ENCODE data around the gene BMP3. TPM values are rescaled to one million over a fixed set of nuclear protein-coding genes. Genes with fewer than 3 reads are reported as not detected.
"Not testable (repeated sequence)": the region's sequence is repeated elsewhere in the genome, so short reads cannot be mapped to it uniquely, and the experiment has no call there.

Gene BMP3
- 0.10 TPM for polyA plus RNA-seq (2013, experiment 1 of 2)
- 0.25 TPM for polyA plus RNA-seq (2013, experiment 2 of 2)

GRCh38 chr4:81030061-81030980 lies at the start of gene BMP3:
TSS of gene BMP3 (plus strand) at chr4:81030708. CDS start at chr4:81031285, 577 bp downstream.
- Histone ChIP-seq H3K27me3 (ENCODE audit: insufficient read depth, low read length) (peaks cover 89% of the 10 kb centered on the region), H3K36me3 (ENCODE audit: insufficient read depth, low read length) (no peaks in the 10 kb centered on the region), H3K27ac (ENCODE audit: low read depth, low read length) (no peak within 1 kb of the TSS), H3K9ac (ENCODE audit: low read depth, low read length) (peak within 1 kb of the TSS; percentile 9; the same call in 1 of the 2 replicates), H3K4me3 (ENCODE audit: low read length) (peak within 1 kb of the TSS; percentile 74), H3K4me1 (ENCODE audit: insufficient read depth, low read length) (peaks cover 19% of the 10 kb centered on the region), H3K9me3 (ENCODE audit: insufficient read depth, low read depth, low read length) (no peaks in the 10 kb centered on the region)
- WGBS: 5% methylated on average over 41 of the region's 43 CpGs

- Histone ChIP-seq H3K27ac (ENCODE audit: low read depth, low read length) (no peak overlapping the region), H3K27me3 (ENCODE audit: insufficient read depth, low read length) (no peaks in the 10 kb centered on the region), H3K36me3 (ENCODE audit: insufficient read depth, low read length) (no peaks in the 10 kb centered on the region), H3K4me3 (ENCODE audit: low read length) (no peak overlapping the region), H3K9me3 (ENCODE audit: insufficient read depth, low read depth, low read length) (no peaks in the 10 kb centered on the region), H3K4me1 (ENCODE audit: insufficient read depth, low read length) (no peaks in the 10 kb centered on the region), H3K9ac (ENCODE audit: low read depth, low read length) (no peak overlapping the region)
Observed at GRCh38 chr4:80986011-80986410, 44.5 kb upstream of the BMP3 start.

- Histone ChIP-seq H3K4me1 (ENCODE audit: insufficient read depth, low read length) (no peaks in the 10 kb centered on the region), H3K9ac (ENCODE audit: low read depth, low read length) (no peak overlapping the region), H3K4me3 (ENCODE audit: low read length) (no peak overlapping the region), H3K36me3 (ENCODE audit: insufficient read depth, low read length) (no peaks in the 10 kb centered on the region), H3K9me3 (ENCODE audit: insufficient read depth, low read depth, low read length) (no peaks in the 10 kb centered on the region), H3K27me3 (ENCODE audit: insufficient read depth, low read length) (no peaks in the 10 kb centered on the region), H3K27ac (ENCODE audit: low read depth, low read length) (no peak overlapping the region)
- WGBS: 29% methylated on average over 2 of the region's 2 CpGs
Observed at GRCh38 chr4:80989921-80990544, 40.5 kb upstream of the BMP3 start.

GRCh38 chr4:80990851-80991250 lies 39.7 kb upstream of the BMP3 start:
- Histone ChIP-seq H3K4me3 (ENCODE audit: low read length) (no peak overlapping the region), H3K9ac (ENCODE audit: low read depth, low read length) (no peak overlapping the region), H3K9me3 (ENCODE audit: insufficient read depth, low read depth, low read length) (no peaks in the 10 kb centered on the region), H3K4me1 (ENCODE audit: insufficient read depth, low read length) (no peaks in the 10 kb centered on the region), H3K27me3 (ENCODE audit: insufficient read depth, low read length) (no peaks in the 10 kb centered on the region), H3K36me3 (ENCODE audit: insufficient read depth, low read length) (no peaks in the 10 kb centered on the region), H3K27ac (ENCODE audit: low read depth, low read length) (no peak overlapping the region)
- WGBS: 77% methylated on average over 2 of the region's 2 CpGs

- H3K36me3 ChIP-seq (ENCODE audit: insufficient read depth, low read length): no peaks in the 10 kb centered on the region
- WGBS: 85% methylated on average over 2 of the region's 3 CpGs
- H3K9me3 ChIP-seq (ENCODE audit: insufficient read depth, low read depth, low read length): no peaks in the 10 kb centered on the region
Observed at GRCh38 chr4:80999943-81000342, 30.6 kb upstream of the BMP3 start.

GRCh38 chr4:81003597-81004111 lies 26.9 kb upstream of the BMP3 start:
- 65% methylated on average over 1 of the region's 2 CpGs for WGBS
- H3K36me3 ChIP-seq (ENCODE audit: insufficient read depth, low read length): no peaks in the 10 kb centered on the region

More at GRCh38 chr4:80999943-81000342, 30.6 kb upstream of the BMP3 start:
- no peaks in the 10 kb centered on the region for H3K27me3 ChIP-seq (ENCODE audit: insufficient read depth, low read length)
- H3K9ac ChIP-seq (ENCODE audit: low read depth, low read length): no peak overlapping the region
- H3K27ac ChIP-seq (ENCODE audit: low read depth, low read length): no peak overlapping the region
- H3K4me1 ChIP-seq (ENCODE audit: insufficient read depth, low read length): no peaks in the 10 kb centered on the region
- H3K4me3 ChIP-seq (ENCODE audit: low read length): no peak overlapping the region

GRCh38 chr4:81007417-81007816 lies 23.1 kb upstream of the BMP3 start:
- Histone ChIP-seq H3K36me3 (ENCODE audit: insufficient read depth, low read length) (no peaks in the 10 kb centered on the region), H3K4me3 (ENCODE audit: low read length) (no peak overlapping the region), H3K9me3 (ENCODE audit: insufficient read depth, low read depth, low read length) (no peaks in the 10 kb centered on the region), H3K27me3 (ENCODE audit: insufficient read depth, low read length) (no peaks in the 10 kb centered on the region), H3K27ac (ENCODE audit: low read depth, low read length) (no peak overlapping the region), H3K9ac (ENCODE audit: low read depth, low read length) (no peak overlapping the region), H3K4me1 (ENCODE audit: insufficient read depth, low read length) (no peaks in the 10 kb centered on the region)
- WGBS: 100% methylated on average over 1 of the region's 2 CpGs

More at GRCh38 chr4:81003597-81004111, 26.9 kb upstream of the BMP3 start:
- no peak overlapping the region for H3K9ac ChIP-seq (ENCODE audit: low read depth, low read length)
- H3K4me1 ChIP-seq (ENCODE audit: insufficient read depth, low read length): no peaks in the 10 kb centered on the region
- no peak overlapping the region for H3K4me3 ChIP-seq (ENCODE audit: low read length)
- H3K9me3 ChIP-seq (ENCODE audit: insufficient read depth, low read depth, low read length): no peaks in the 10 kb centered on the region
- H3K27me3 ChIP-seq (ENCODE audit: insufficient read depth, low read length): no peaks in the 10 kb centered on the region
- H3K27ac ChIP-seq (ENCODE audit: low read depth, low read length): no peak overlapping the region

GRCh38 chr4:81016566-81016965 lies 13.9 kb upstream of the BMP3 start:
- WGBS: 73% methylated on average over 2 of the region's 2 CpGs
- H3K27ac ChIP-seq (ENCODE audit: low read depth, low read length); H3K9ac ChIP-seq (ENCODE audit: low read depth, low read length); H3K4me3 ChIP-seq (ENCODE audit: low read length); H3K36me3 ChIP-seq (ENCODE audit: insufficient read depth, low read length); H3K27me3 ChIP-seq (ENCODE audit: insufficient read depth, low read length); H3K9me3 ChIP-seq (ENCODE audit: insufficient read depth, low read depth, low read length); H3K4me1 ChIP-seq (ENCODE audit: insufficient read depth, low read length): not testable (repeated sequence)

- Histone ChIP-seq H3K4me1 (ENCODE audit: insufficient read depth, low read length) (no peaks in the 10 kb centered on the region), H3K27ac (ENCODE audit: low read depth, low read length) (no peak overlapping the region), H3K4me3 (ENCODE audit: low read length) (no peak overlapping the region)
Observed at GRCh38 chr4:81019006-81019405, 11.5 kb upstream of the BMP3 start.

GRCh38 chr4:81021142-81021944 lies 9.2 kb upstream of the BMP3 start:
- WGBS: 82% methylated on average over 5 of the region's 5 CpGs

More at GRCh38 chr4:81019006-81019405, 11.5 kb upstream of the BMP3 start:
- WGBS: 93% methylated on average over 1 of the region's 1 CpG
- Histone ChIP-seq H3K9ac (ENCODE audit: low read depth, low read length) (no peak overlapping the region), H3K27me3 (ENCODE audit: insufficient read depth, low read length) (no peaks in the 10 kb centered on the region; the same call in 1 of the 2 replicates), H3K36me3 (ENCODE audit: insufficient read depth, low read length) (no peaks in the 10 kb centered on the region), H3K9me3 (ENCODE audit: insufficient read depth, low read depth, low read length) (0 out of 2 replicates have a peak, but pooled peaks cover 5% of the 10 kb centered on the region)

More at GRCh38 chr4:81021142-81021944, 9.2 kb upstream of the BMP3 start:
- H3K9ac ChIP-seq (ENCODE audit: low read depth, low read length): no peak overlapping the region
- no peak overlapping the region for H3K4me3 ChIP-seq (ENCODE audit: low read length)
- H3K27ac ChIP-seq (ENCODE audit: low read depth, low read length): no peak overlapping the region
- no peaks in the 10 kb centered on the region for H3K36me3 ChIP-seq (ENCODE audit: insufficient read depth, low read length)
- no peaks in the 10 kb centered on the region for H3K4me1 ChIP-seq (ENCODE audit: insufficient read depth, low read length)
- H3K27me3 ChIP-seq (ENCODE audit: insufficient read depth, low read length): peaks cover 4% of the 10 kb centered on the region
- no peaks in the 10 kb centered on the region for H3K9me3 ChIP-seq (ENCODE audit: insufficient read depth, low read depth, low read length)
